ENCODE results near the gene TMEM185A. TPM values are rescaled to one million over a fixed set of nuclear protein-coding genes. Genes with fewer than 3 reads are reported as not detected.
"Not testable (repeated sequence)": the region's sequence is repeated elsewhere in the genome, so short reads cannot be mapped to it uniquely, and the experiment has no call there.

The TMEM185A gene
- total RNA-seq, 1 donor from 2014 or later, result 11.0 TPM

GRCh38 chrX:149611623-149612175 lies 19.9 kb downstream of the TMEM185A start:
- no peak overlapping the region for H3K4me3 ChIP-seq (ENCODE audit: low read depth, low read length)
- no peak for TF ChIP-seq CTCF (conservative IDR thresholded peaks at IDR 0.05; ENCODE audit: low read depth, low read length)

GRCh38 chrX:149610511-149610910 lies 21.1 kb downstream of the TMEM185A start:
- no peak overlapping the region for H3K4me3 ChIP-seq (ENCODE audit: low read depth, low read length)
- no peak for TF ChIP-seq CTCF (conservative IDR thresholded peaks at IDR 0.05; ENCODE audit: low read depth, low read length)
- no peak for DNase-seq (ENCODE audit: low read depth)

More at GRCh38 chrX:149611623-149612175, 19.9 kb downstream of the TMEM185A start:
- no peak for DNase-seq (ENCODE audit: low read depth)

- no peak overlapping the region for H3K4me3 ChIP-seq (ENCODE audit: low read depth, low read length)
- DNase-seq (ENCODE audit: low read depth), result no peak
- no peak for TF ChIP-seq CTCF (conservative IDR thresholded peaks at IDR 0.05; ENCODE audit: low read depth, low read length)
Measured at GRCh38 chrX:149607699-149608098, 23.9 kb downstream of the TMEM185A start.

- DNase-seq (ENCODE audit: low read depth); H3K4me3 ChIP-seq (ENCODE audit: low read depth, low read length): not testable (repeated sequence)
Measured at GRCh38 chrX:149605248-149605885, 26.2 kb downstream of the TMEM185A start.

GRCh38 chrX:149598603-149599002 lies 33.0 kb downstream of the TMEM185A start:
- H3K4me3 ChIP-seq (ENCODE audit: low read depth, low read length); DNase-seq (ENCODE audit: low read depth): not testable (repeated sequence)

GRCh38 chrX:149595943-149596342 lies 35.6 kb downstream of the TMEM185A start:
- not testable (repeated sequence) for DNase-seq (ENCODE audit: low read depth); H3K4me3 ChIP-seq (ENCODE audit: low read depth, low read length)

GRCh38 chrX:149595214-149595613 lies 36.4 kb downstream of the TMEM185A start, which contains the start of gene HSFX2:
TSS of gene HSFX2 (minus strand) at chrX:149595314. CDS start at chrX:149594700, 614 bp downstream.
- not testable (repeated sequence) for DNase-seq (ENCODE audit: low read depth); H3K4me3 ChIP-seq (ENCODE audit: low read depth, low read length)

- DNase-seq (ENCODE audit: low read depth), result not testable (repeated sequence)
Measured at GRCh38 chrX:149590993-149591392, 40.6 kb downstream of the TMEM185A start.

GRCh38 chrX:149587359-149587758 lies 44.2 kb downstream of the TMEM185A start, which contains the start of gene MAGEA9B:
TSS of gene MAGEA9B (minus strand) at chrX:149587459. CDS start at chrX:149583179, 4,280 bp downstream.
- not testable (repeated sequence) for DNase-seq (ENCODE audit: low read depth); H3K4me3 ChIP-seq (ENCODE audit: low read depth, low read length)

More at GRCh38 chrX:149590993-149591392, 40.6 kb downstream of the TMEM185A start:
- not testable (repeated sequence) for H3K4me3 ChIP-seq (ENCODE audit: low read depth, low read length)

GRCh38 chrX:149585631-149586030 lies 46.0 kb downstream of the TMEM185A start:
- not testable (repeated sequence) for DNase-seq (ENCODE audit: low read depth); H3K4me3 ChIP-seq (ENCODE audit: low read depth, low read length)

GRCh38 chrX:149573456-149573855 lies 58.1 kb downstream of the TMEM185A start:
- H3K4me3 ChIP-seq (ENCODE audit: low read depth, low read length), result not testable (repeated sequence)

More at GRCh38 chrX:149573456-149573855, 58.1 kb downstream of the TMEM185A start:
- not testable (repeated sequence) for DNase-seq (ENCODE audit: low read depth)
